Breast epithelium (tissue), 4 donors: ENCODE results near the gene COL23A1. TPM values are rescaled to one million over a fixed set of nuclear protein-coding genes. Genes with fewer than 3 reads are reported as not detected.

Source experiments
- DNase-seq, 2 donors: peaks; one replicate each; pipeline ENCODE4 v3.0.0-alpha.2; 2019; ENCODE audit warnings: low spot score in 2 of 2
- H3K27ac ChIP-seq, 2 donors: fragments of 200-600 bp; sonication (generic) in 1 of 2; one replicate each; pipeline ENCODE4 v1.5.1; 2016 to 2019; ENCODE audit warnings: mild to moderate bottlenecking in 1 of 2
- H3K27me3 ChIP-seq, 2 donors: fragments of 200-600 bp; sonication (generic) in 1 of 2; one replicate each; pipeline versions ENCODE4 v1.5.1 to v1.6.0; 2017 to 2019; ENCODE audit warnings: control low read depth in 1 of 2, mild to moderate bottlenecking in 1 of 2
- H3K36me3 ChIP-seq: fragments of 200-600 bp; one replicate; pipeline ENCODE4 v1.5.1; 2019
- H3K4me1 ChIP-seq, 2 donors: fragments of 200-600 bp; sonication (generic); one replicate each; pipeline ENCODE4 v1.5.1; 2016 to 2019; ENCODE audit warnings: control low read depth in 1 of 2
- H3K4me3 ChIP-seq, 3 donors: fragments of 200-600 bp; sonication (generic); 1 replicate in 2 of 3; 2 replicates in 1 of 3; pipeline ENCODE4 v1.5.1; 2016 to 2019; ENCODE audit warnings: mild to moderate bottlenecking in 3 of 3, moderate library complexity in 2 of 3
- H3K9me3 ChIP-seq, 2 donors: fragments of 200-600 bp; sonication (generic) in 1 of 2; one replicate each; pipeline ENCODE4 v1.5.1; 2016 to 2019; ENCODE audit warnings: control low read depth in 1 of 2
- POLR2A ChIP-seq: fragments of 450-650 bp; IDR thresholded peaks from one replicate; pipeline ENCODE4 v1.6.1; 2016; ENCODE audit warnings: antibody characterized with exemption, mild to moderate bottlenecking, moderate library complexity
- POLR2AphosphoS5 ChIP-seq, 3 donors: sonication (generic); formaldehyde crosslinking; IDR thresholded peaks; one replicate each; pipeline ENCODE4 v1.6.1; 2017; ENCODE audit warnings: antibody characterized with exemption in 3 of 3
- intact Hi-C: fragments of 100-400 bp; cut with DNase I; formaldehyde crosslinking; loops from one replicate; pipeline ENCODE4 v1.15.1; 2023; ENCODE audit warnings: low total_unique reads
- total RNA-seq, 3 donors: library from RNA; depleted of rRNA; stranded (reverse); fragments of >200 nt; gene quantifications; one replicate each; pipeline ENCODE4 v1.1.0, GENCODE V29; 2016
- TF ChIP-seq, protein P1 (sequence below), 3 donors: fragments of 450-650 bp; IDR thresholded peaks; one replicate each; pipeline ENCODE4 v1.5.1; 2016 to 2017; ENCODE audit warnings: antibody characterized with exemption in 3 of 3, mild to moderate bottlenecking in 3 of 3, moderate library complexity in 3 of 3

The COL23A1 gene
- total RNA-seq, 3 donors from 2014 or later = 0.32 to 3.3 (median 2.6) TPM

DNA sequence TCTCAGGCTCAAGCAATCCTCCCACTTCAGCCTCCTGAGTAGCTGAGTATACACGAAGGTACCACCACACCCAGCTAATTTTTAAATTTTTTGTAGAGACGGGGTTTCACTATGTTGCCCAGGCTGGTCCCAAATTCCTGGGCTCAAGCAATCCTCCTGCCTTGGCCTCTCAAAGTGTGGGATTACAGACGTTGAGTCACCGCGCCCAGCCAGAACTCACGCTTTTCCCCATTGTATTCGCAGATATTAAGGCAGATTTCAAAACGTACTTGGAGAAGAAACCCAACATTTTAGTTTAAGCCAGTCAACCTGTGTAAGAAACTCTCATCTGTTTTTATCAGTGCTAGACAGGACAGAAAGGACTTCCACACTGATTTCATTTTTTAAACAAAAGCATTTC lies 26.6 kb downstream of the COL23A1 start:
- DNase-seq = no peak
- Histone ChIP-seq H3K36me3 (no peaks in the 10 kb centered on the region), H3K27me3 (no peaks in the 10 kb centered on the region), H3K4me3 (no peak overlapping the region), H3K27ac (no peak overlapping the region), H3K9me3 (no peaks in the 10 kb centered on the region), H3K4me1 (no peaks in the 10 kb centered on the region)
- TF ChIP-seq POLR2A = no peak
- TF ChIP-seq POLR2AphosphoS5 (IDR thresholded peaks at IDR 0.05) = no peak
- TF ChIP-seq, protein P1, sequence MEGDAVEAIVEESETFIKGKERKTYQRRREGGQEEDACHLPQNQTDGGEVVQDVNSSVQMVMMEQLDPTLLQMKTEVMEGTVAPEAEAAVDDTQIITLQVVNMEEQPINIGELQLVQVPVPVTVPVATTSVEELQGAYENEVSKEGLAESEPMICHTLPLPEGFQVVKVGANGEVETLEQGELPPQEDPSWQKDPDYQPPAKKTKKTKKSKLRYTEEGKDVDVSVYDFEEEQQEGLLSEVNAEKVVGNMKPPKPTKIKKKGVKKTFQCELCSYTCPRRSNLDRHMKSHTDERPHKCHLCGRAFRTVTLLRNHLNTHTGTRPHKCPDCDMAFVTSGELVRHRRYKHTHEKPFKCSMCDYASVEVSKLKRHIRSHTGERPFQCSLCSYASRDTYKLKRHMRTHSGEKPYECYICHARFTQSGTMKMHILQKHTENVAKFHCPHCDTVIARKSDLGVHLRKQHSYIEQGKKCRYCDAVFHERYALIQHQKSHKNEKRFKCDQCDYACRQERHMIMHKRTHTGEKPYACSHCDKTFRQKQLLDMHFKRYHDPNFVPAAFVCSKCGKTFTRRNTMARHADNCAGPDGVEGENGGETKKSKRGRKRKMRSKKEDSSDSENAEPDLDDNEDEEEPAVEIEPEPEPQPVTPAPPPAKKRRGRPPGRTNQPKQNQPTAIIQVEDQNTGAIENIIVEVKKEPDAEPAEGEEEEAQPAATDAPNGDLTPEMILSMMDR (IDR thresholded peaks at IDR 0.05) = no peak
- intact Hi-C loops = loop anchor here (10.0 kb wide), 1 partner anchor 289 kb away; no protein-coding TSS in a partner anchor

DNA sequence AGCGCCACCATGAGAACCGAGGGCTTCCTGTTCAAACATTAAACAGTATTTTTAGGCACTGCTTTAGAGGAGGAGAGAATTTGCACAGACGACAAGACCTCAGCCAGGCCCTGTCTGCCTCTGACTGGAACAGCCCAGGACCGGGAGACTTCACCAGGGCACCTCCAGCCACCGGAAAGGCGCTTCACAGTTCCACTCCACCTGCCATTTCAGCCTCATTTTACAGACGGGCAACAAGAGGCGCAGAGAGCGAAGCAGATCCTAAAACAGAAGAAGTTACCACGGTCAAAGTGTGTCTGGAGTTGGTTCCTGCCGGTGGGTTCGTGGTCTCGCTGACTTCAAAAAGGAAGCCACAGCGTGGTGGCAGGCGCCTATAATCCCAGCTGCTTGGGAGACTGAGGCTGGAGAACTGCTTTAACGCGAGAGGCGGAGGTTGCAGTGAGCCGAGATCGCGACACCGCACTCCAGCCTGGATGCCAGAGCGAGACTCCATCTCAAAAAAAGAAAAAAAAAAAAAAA lies 28.4 kb downstream of the COL23A1 start:
- TF ChIP-seq, protein P1 (IDR thresholded peaks at IDR 0.05) = no peak
- no peak for TF ChIP-seq POLR2AphosphoS5 (IDR thresholded peaks at IDR 0.05)
- no peak for TF ChIP-seq POLR2A
- Histone ChIP-seq H3K36me3 (no peaks in the 10 kb centered on the region), H3K27ac (peak overlapping the region in 1 of 2 donors; percentile 33), H3K9me3 (no peaks in the 10 kb centered on the region), H3K27me3 (no peaks in the 10 kb centered on the region), H3K4me1 (no peaks in the 10 kb centered on the region), H3K4me3 (no peak overlapping the region)
- intact Hi-C loops = loop anchor here (10.0 kb wide), 1 partner anchor 287 kb away; no protein-coding TSS in a partner anchor
- no peak for DNase-seq

DNA sequence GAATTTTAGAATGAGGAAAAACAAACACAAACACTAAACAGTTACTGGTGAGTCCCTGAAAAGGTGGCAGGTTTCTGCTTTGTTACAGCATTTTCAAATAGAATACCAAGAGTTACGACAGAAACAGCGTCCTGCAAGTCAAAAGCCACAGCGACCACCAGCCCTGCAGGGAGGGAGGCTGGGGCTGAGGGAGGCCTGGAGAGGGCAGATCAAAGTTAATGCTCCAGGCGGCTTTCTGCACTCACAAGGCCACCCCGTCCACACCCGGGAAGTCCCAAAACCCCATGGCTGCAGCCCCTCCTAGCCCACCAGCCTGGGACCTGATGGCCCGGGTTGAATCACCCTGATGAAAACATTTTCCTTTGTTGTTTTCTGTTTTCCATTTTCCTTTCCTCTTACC lies 29.3 kb downstream of the COL23A1 start:
- H3K9me3 ChIP-seq = no peaks in the 10 kb centered on the region
- no peaks in the 10 kb centered on the region for H3K27me3 ChIP-seq
- H3K4me3 ChIP-seq = no peak overlapping the region
- H3K27ac ChIP-seq = no peak overlapping the region
- no peaks in the 10 kb centered on the region for H3K36me3 ChIP-seq
- TF ChIP-seq POLR2A = no peak
- TF ChIP-seq, protein P1 (IDR thresholded peaks at IDR 0.05) = no peak
- no peak for TF ChIP-seq POLR2AphosphoS5 (IDR thresholded peaks at IDR 0.05)
- intact Hi-C loops = loop anchor here (10.0 kb wide), 1 partner anchor 286 kb away; no protein-coding TSS in a partner anchor
- no peaks in the 10 kb centered on the region for H3K4me1 ChIP-seq
- DNase-seq = no peak

DNA sequence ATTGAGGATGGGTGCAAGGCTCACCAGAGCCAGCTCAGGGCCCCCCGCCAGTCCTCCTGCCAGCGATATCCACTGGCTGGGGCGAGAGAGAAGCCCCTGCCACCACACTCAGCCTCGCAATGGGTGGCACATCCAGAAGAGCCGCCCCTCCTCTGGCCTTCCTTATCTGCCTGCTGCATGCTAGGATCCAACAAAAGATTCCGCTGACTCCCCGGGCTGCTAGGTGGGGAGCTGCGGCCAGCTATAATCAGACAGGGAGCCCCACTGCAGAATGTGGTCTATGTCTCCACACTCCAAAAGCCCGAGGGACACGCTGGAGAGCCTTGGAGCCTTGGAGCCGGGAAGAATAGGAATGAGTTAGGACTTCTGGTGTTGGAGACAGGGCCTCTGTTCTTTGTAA lies 32.8 kb downstream of the COL23A1 start:
- Histone ChIP-seq H3K4me1 (no peaks in the 10 kb centered on the region), H3K27me3 (no peaks in the 10 kb centered on the region), H3K27ac (no peak overlapping the region), H3K36me3 (no peaks in the 10 kb centered on the region), H3K9me3 (no peaks in the 10 kb centered on the region), H3K4me3 (no peak overlapping the region)
- DNase-seq = no peak
- intact Hi-C loops = no loop called here
- TF ChIP-seq POLR2A = no peak
- TF ChIP-seq, protein P1 (IDR thresholded peaks at IDR 0.05) = no peak
- TF ChIP-seq POLR2AphosphoS5 (IDR thresholded peaks at IDR 0.05) = no peak

DNA sequence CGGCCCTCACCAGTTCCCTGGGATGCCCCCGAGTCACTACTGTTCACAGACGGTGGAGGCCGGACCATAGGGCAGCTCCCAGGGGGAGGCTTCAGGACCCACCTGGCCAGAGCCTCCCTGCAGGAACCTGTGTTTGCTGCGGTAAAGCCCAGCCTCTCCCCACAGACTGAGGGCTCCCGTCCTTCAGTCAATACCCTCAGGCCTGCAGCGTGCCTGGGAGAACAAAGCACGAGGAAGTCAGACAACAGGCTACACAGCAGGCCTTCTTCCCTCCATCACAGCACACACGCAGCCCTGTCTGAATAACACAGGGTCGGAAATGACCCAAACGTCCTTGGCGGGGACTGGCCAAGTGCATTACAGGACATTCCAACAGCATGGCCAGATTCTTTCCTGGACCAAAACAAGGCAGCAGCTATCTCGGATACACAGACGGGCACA lies 34.4 kb downstream of the COL23A1 start:
- intact Hi-C loops = no loop called here
- Histone ChIP-seq H3K27me3 (no peaks in the 10 kb centered on the region), H3K36me3 (no peaks in the 10 kb centered on the region), H3K27ac (no peak overlapping the region), H3K4me3 (no peak overlapping the region), H3K9me3 (no peaks in the 10 kb centered on the region), H3K4me1 (no peaks in the 10 kb centered on the region)
- DNase-seq = no peak
- TF ChIP-seq, protein P1 (IDR thresholded peaks at IDR 0.05) = no peak
- TF ChIP-seq POLR2A (no peak), POLR2AphosphoS5 (IDR thresholded peaks at IDR 0.05) (no peak)
